ENCODE data around the gene NEU4. TPM values are rescaled to one million over a fixed set of nuclear protein-coding genes. Genes with fewer than 3 reads are reported as not detected.

The NEU4 gene
- total RNA-seq, 1 donor from 2014 or later, result 0.88 TPM

DNA sequence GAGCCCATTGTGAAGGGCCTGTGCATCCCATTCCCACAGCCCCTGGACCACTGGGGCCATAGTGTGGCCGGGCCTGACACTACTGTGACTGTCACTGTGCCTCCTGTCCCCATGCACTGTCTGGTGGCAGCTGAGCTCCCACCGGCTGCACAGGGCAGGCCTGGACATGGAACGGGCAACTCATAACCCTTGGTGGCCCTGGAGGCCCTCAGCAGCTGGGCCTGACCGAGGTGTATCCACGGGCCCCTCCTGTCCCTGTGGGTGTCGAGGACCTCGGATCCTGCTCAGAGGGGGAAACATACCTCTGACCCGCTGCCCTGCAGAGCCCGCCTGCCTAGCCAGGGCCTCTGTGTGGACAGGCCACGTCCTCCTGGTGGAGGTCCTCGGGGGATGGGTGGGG is 40.1 kb upstream of the NEU4 start:
- H3K4me1 Mint-ChIP-seq (ENCODE audit: low read depth, unreplicated experiment), result peaks cover 4% of the 10 kb centered on the region
- H3K9me3 Mint-ChIP-seq (ENCODE audit: unreplicated experiment), result peaks cover 1% of the 10 kb centered on the region
- H3K27me3 Mint-ChIP-seq (ENCODE audit: unreplicated experiment), result no peaks in the 10 kb centered on the region
- H3K36me3 Mint-ChIP-seq (ENCODE audit: unreplicated experiment), result no peaks in the 10 kb centered on the region
- no peak overlapping the region for H3K27ac Mint-ChIP-seq (ENCODE audit: unreplicated experiment)
- no peak for DNase-seq
- TF ChIP-seq, protein P1, sequence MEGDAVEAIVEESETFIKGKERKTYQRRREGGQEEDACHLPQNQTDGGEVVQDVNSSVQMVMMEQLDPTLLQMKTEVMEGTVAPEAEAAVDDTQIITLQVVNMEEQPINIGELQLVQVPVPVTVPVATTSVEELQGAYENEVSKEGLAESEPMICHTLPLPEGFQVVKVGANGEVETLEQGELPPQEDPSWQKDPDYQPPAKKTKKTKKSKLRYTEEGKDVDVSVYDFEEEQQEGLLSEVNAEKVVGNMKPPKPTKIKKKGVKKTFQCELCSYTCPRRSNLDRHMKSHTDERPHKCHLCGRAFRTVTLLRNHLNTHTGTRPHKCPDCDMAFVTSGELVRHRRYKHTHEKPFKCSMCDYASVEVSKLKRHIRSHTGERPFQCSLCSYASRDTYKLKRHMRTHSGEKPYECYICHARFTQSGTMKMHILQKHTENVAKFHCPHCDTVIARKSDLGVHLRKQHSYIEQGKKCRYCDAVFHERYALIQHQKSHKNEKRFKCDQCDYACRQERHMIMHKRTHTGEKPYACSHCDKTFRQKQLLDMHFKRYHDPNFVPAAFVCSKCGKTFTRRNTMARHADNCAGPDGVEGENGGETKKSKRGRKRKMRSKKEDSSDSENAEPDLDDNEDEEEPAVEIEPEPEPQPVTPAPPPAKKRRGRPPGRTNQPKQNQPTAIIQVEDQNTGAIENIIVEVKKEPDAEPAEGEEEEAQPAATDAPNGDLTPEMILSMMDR (IDR thresholded peaks at IDR 0.05; ENCODE audit: partially characterized antibody, unreplicated experiment), result no peak
- H3K4me3 Mint-ChIP-seq (ENCODE audit: unreplicated experiment), result no peak overlapping the region

DNA sequence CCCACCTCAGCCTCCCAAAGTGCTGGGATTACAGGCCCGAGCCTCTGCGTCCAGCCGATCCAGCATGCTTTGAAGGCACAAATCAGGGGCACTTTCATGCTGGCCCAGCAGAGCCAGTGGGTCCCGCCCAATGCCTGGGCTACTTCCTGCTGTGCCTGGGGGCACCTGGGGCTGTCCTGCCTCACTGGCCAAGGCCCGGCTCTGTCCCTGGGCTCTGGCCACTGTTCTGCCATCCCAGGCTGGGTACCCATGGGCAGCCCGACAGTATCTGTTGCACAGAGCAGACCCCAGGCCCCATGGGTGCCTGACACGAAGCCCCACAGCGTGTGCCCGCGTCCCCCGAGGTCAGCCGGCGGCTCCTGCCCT is 39.2 kb upstream of the NEU4 start:
- TF ChIP-seq, protein P1 (IDR thresholded peaks at IDR 0.05; ENCODE audit: partially characterized antibody, unreplicated experiment), result no peak
- H3K4me3 Mint-ChIP-seq (ENCODE audit: unreplicated experiment), result no peak overlapping the region
- peak; percentile 11 for DNase-seq
- no peaks in the 10 kb centered on the region for H3K27me3 Mint-ChIP-seq (ENCODE audit: unreplicated experiment)
- H3K4me1 Mint-ChIP-seq (ENCODE audit: low read depth, unreplicated experiment), result peaks cover 2% of the 10 kb centered on the region
- H3K36me3 Mint-ChIP-seq (ENCODE audit: unreplicated experiment), result no peaks in the 10 kb centered on the region
- peaks cover 1% of the 10 kb centered on the region for H3K9me3 Mint-ChIP-seq (ENCODE audit: unreplicated experiment)
- H3K27ac Mint-ChIP-seq (ENCODE audit: unreplicated experiment), result no peak overlapping the region

DNA sequence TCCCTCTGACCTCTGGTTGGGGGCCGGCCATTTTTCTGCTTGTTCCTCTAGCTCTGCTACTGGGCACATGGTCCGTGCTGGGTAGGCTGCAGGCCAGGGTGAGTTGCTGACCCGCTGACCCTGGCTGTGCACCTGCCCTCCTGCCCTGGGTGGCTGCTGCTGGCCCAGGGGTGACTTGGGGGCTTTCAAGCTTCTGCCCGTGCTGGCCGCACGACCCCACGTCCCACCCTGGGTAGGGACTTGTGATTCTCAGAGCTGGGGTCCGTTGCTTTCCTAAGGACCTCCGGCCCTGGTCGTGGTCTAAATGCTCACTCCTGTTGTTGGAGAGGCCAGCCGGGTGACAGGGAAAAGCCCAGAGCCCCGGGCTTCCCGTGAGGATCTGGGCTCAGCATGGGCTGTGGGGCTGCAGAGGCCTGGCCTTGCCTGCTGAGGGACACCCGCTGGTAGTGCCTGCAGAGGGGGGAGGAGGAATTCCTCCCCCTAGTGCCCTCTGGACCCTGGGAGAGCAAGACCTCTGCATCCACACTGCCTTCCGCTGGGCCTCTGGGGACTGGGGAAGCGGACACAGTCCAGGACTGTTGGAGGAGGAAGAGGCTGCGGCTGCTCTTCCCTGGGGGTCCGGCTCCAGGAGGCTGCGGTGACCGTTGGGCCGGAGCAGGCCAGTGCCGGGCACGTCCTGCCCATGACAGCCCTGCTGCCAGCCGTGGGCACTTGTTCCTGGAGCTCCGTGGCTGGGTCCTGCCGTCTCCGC is 38.6 kb upstream of the NEU4 start:
- H3K27me3 Mint-ChIP-seq (ENCODE audit: unreplicated experiment), result peaks cover 1% of the 10 kb centered on the region
- no peaks in the 10 kb centered on the region for H3K36me3 Mint-ChIP-seq (ENCODE audit: unreplicated experiment)
- no peak overlapping the region for H3K27ac Mint-ChIP-seq (ENCODE audit: unreplicated experiment)
- H3K4me1 Mint-ChIP-seq (ENCODE audit: low read depth, unreplicated experiment), result peaks cover 2% of the 10 kb centered on the region
- no peak overlapping the region for H3K4me3 Mint-ChIP-seq (ENCODE audit: unreplicated experiment)
- H3K9me3 Mint-ChIP-seq (ENCODE audit: unreplicated experiment), result peaks cover 1% of the 10 kb centered on the region
- TF ChIP-seq, protein P1 (IDR thresholded peaks at IDR 0.05; ENCODE audit: partially characterized antibody, unreplicated experiment), result no peak
- peak; percentile 16 for DNase-seq

DNA sequence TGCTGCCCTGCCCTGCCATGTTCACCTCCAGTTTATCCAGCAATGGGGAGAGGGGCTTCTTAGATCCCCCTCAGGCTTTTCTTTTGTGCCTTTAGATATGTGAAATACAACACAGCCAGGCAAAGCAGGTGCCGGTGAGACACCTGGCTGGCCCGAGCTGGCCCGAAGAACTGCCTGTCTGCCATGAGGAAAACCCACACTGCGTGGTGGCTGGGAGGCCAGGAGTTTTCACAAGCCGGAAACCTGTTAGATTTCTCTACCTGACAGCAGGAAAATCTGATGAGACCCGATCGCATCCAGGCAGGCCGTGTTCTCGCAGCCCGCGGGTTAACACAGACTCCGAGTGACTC is 38.1 kb upstream of the NEU4 start:
- H3K4me3 Mint-ChIP-seq (ENCODE audit: unreplicated experiment), result no peak overlapping the region
- TF ChIP-seq, protein P1 (IDR thresholded peaks at IDR 0.05; ENCODE audit: partially characterized antibody, unreplicated experiment), result no peak
- no peak for DNase-seq
- no peaks in the 10 kb centered on the region for H3K36me3 Mint-ChIP-seq (ENCODE audit: unreplicated experiment)
- peaks cover 1% of the 10 kb centered on the region for H3K9me3 Mint-ChIP-seq (ENCODE audit: unreplicated experiment)
- peaks cover 2% of the 10 kb centered on the region for H3K4me1 Mint-ChIP-seq (ENCODE audit: low read depth, unreplicated experiment)
- H3K27me3 Mint-ChIP-seq (ENCODE audit: unreplicated experiment), result peaks cover 2% of the 10 kb centered on the region
- H3K27ac Mint-ChIP-seq (ENCODE audit: unreplicated experiment), result no peak overlapping the region

DNA sequence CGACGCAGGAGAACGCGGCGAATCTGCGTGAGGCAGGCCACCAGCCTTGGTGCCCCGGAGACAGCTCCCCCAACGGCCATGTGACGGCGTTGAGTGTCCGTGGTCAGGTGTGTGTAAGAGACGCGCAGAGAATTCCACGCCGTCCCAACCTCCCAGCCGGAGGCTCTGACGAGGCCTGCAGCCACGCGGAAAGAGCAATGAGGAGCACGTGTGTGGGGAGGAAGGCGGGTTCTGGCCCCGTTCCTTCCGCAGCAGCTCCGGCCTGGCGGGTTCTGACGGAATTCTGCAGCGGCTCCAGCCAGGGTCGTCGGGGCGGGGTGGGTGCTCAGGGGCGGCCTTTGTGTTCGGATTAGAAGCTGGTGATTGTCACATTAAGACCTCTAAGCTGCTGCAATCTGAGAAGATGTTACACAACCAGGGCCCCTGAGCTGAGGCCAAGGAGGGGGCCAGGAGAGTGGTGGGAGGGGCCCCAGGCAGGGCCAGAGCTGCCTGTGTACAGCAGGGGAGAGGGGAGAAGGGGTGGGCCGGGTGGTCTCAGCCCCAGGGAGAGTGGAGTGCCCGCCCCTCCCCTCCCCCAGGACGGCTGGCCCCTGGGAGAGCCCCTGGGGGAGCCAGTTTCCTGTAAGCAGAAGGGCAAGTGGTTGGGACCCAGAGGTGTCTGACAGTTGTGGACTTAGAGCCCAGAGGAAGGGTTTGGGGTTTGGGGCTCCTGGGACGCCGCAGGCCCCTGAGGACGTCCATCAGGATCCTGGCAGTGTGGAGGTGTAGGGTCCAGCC is 37.5 kb upstream of the NEU4 start:
- Mint-ChIP-seq H3K27me3 (ENCODE audit: unreplicated experiment) (peaks cover 2% of the 10 kb centered on the region), H3K4me3 (ENCODE audit: unreplicated experiment) (no peak overlapping the region), H3K36me3 (ENCODE audit: unreplicated experiment) (no peaks in the 10 kb centered on the region), H3K4me1 (ENCODE audit: low read depth, unreplicated experiment) (peaks cover 2% of the 10 kb centered on the region), H3K9me3 (ENCODE audit: unreplicated experiment) (peaks cover 1% of the 10 kb centered on the region), H3K27ac (ENCODE audit: unreplicated experiment) (no peak overlapping the region)
- peak; percentile 19 for DNase-seq
- TF ChIP-seq, protein P1 (IDR thresholded peaks at IDR 0.05; ENCODE audit: partially characterized antibody, unreplicated experiment), result no peak

Measured in glutamatergic neuron (in vitro differentiated cells).